ENCODE measurements around the gene KLHDC10.
"Not testable (repeated sequence)": the region's sequence is repeated elsewhere in the genome, so short reads cannot be mapped to it uniquely, and the experiment has no call there.

Gene KLHDC10

DNA sequence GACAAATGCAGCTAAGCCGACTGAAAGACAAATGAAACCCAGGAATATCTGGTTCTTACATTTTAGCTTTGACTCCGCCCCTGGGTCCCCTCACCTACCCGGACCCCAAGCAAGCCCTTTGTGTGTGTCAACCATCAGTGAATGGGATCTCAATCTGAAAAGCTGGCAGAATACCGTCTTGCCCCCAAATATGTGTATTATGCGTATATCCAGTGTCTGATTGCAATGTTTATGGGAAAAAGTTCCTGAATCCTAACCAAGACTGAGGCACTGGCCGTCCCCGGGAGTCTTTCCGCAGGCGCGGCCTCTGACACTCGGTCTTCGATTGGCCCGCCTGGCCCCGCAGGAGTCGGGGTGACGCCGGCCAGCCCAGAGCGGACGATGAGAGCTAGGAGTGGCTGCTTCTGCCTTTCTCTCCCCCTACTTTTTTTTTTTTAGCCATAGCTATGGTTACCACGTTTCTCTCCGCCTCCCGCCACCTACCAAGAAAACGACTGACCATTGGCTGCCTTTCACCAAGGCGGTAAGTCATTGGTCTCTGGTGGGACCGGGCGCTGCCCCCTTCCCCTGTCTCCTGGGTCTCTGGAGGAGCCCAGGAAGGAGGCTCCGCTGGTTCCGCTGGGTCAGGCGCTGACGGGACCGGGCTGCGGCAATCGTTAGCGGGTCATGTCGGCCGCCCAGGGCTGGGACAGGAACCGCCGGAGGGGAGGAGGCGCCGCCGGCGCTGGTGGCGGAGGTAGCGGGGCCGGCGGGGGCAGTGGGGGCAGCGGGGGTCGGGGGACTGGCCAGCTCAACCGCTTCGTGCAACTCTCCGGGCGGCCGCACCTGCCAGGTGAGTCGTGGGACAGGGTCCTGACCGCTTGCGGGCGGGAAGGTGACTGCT, at the start of gene KLHDC10:
Gene KLHDC10 (plus strand): TSS at position 557 of the 883 bp plus-strand sequence. CDS start 110 bp downstream, at position 667.
- FAIRE-seq, result peak; percentile 98

DNA sequence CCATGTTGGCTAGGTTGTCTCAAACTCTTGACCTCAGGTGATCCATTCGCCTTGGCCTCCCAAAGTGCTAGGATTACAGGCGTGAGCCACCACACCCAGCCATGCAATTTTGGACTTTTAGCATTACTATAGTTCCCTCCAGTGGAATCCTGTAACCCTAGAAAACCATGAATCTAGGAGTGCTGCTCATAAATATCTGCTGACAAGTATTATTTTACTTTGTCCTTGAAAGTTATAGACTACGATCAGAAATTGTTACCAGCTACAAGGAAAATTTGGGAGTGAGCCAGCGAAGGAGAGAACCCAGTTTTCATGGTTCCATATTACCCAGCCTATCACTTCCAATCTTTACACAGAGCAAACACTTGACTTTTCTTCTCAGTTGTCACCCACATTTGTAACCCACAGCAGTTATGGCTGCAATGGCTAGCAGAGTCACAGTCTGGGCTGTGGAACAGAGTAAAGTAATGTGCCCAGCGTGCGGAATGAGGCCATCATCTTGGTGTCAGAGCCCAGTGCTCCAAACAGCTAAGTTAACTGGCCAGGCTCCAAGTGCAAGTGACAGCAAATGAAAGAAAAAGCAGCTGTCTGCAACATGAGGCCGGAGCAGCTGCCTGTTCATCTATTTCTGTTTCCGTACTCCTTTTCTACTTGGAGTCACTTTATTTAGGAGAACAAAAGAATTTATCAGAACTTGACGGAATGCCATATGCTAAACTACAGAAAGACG, 49.1 kb upstream of the KLHDC10 start:
- no peak for FAIRE-seq

DNA sequence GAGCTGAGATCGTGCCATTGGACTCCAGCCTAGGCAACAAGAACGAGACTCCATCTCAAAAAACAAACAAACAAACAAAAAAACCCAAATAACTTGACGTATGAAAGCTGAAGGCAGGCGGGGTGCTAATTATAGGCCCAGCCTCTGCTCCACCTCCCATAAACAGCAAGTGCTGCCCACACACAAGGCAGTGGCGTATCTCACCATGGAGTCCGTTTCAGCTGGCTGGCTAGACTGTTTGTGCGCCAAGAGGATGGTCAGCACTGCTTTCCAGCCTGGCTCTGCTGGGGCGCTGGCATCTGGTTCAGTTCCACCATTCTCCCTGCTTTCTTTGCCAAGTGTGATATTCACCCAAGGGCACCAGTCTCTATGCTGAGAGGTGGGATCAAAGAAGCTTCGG, 48.2 kb upstream of the KLHDC10 start:
- FAIRE-seq, result no peak

GRCh38 chr7:130022623-130023175, 47.6 kb upstream of the KLHDC10 start:
- no peak for FAIRE-seq

- FAIRE-seq, result no peak
Measured at GRCh38 chr7:130024390-130024789, 45.9 kb upstream of the KLHDC10 start.

GRCh38 chr7:130032698-130033097, 37.6 kb upstream of the KLHDC10 start:
- no peak for FAIRE-seq

- FAIRE-seq, result peak; percentile 44
Measured at GRCh38 chr7:130037703-130038102, 32.6 kb upstream of the KLHDC10 start.

DNA sequence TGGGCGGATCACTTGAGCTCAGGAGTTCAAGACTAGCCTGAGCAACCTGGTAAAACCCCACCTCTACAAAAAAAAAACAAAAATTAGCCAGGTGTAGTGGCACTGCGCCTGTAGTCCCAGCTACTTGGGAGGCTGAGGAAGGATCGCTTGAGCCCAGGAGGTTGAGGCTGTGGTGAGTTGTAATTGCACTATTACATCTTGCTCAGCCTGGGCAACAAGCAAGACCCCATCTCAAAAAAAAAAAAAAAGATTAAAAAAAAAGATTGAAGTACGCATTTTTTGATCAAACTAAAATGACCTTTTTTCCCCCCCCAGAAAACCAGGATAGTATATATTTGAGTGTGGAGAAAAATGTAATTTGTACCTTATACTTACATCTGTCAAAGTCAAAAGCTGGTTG, 29.8 kb upstream of the KLHDC10 start:
- FAIRE-seq, result no peak

GRCh38 chr7:130047831-130048230, 22.5 kb upstream of the KLHDC10 start:
- no peak for FAIRE-seq

DNA sequence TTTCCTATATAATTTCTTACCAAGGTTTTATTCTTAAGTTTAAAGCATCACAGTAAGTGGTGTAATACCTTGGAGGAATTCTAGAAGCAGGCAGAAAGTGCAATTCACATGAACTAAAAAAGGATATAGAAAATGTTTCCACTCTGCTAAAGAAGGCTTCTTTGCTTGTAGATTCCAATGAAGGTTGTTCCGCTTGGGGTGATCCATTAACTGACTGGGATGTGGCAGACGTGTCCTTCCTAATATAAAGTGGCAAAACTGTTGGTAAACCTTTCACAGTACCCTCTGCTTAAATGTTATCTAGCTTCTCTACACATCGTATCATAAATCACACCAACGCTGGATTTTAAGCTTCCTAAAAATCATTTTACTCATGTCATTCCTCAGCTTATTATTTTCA, 21.4 kb upstream of the KLHDC10 start:
- FAIRE-seq, result no peak

DNA sequence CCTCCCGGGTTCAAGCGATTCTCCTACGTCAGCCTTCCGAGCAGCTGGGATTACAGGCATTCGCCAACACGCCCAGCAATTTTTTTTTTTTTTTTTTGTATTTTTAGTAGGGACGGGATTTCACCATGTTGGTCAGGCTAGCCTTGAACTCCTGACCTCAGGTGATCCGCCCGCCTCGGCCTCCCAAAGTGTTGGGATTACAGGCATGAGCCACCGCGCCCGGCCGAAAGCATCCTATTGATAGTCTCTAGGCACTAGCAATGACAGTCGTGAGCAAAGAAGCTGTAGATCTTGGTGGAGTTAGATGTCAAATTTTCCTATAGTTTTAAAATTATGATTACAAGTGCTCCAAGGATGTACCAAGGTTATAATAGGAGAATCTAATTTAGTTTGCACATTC, 18.1 kb upstream of the KLHDC10 start:
- FAIRE-seq, result not testable (repeated sequence)

DNA sequence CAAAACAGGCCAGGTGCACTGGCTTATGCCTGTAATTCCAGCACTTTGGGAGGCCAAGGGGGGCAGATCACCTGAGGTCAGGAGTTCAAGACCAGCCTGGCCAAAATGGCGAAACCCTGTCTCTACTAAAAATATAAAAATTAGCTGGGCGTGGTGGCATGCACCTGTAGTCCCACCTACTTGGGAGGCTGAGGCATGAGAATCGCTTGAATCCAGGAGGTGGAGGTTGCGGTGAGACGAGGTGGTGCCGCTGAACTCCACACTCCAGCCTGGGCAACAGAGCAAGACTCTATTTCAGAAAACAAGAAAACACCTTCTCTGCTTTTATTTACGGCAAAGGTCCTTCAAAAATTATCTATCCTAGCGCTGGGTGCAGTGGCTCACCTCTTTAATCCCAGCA, 15.1 kb upstream of the KLHDC10 start:
- FAIRE-seq, result not testable (repeated sequence)

DNA sequence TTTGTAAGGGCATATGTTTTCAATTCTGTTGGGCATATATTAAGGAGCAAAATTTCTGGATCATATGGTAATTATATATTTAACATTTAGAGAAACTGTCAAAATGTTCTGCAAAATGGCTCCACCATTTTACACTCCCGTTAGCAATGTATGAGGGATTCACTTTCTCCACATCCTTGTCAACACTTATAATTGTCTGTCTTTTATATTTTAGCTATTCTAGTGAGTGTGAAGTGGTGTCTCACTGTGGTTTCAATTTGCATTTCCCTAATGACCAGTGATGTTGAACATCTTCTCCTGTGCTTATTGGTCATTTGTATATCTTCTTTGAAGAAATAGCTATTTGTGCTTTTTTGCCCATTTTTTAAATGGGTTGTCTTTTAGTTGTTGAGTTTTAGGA, 8.1 kb upstream of the KLHDC10 start:
- FAIRE-seq, result no peak

DNA sequence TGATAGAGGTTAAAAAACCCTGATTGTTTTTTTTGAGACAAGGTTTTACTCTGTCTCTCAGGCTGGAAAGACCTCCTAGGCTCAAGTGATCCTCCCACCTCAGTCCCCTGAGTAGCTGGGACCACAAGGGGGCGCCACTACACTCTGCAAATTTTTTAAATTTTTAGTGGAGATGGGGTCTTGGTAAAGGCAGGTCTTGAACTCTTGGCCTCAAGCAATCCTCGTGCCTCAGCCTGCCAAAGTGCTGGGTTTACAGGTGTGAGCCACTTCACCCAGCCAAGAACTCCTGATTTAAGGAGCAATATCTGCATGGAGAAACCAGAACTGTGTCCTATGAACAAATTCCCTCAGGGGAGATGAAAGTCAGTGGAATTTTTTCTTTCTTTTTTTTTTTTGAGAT, 7.3 kb upstream of the KLHDC10 start:
- FAIRE-seq, result no peak

DNA sequence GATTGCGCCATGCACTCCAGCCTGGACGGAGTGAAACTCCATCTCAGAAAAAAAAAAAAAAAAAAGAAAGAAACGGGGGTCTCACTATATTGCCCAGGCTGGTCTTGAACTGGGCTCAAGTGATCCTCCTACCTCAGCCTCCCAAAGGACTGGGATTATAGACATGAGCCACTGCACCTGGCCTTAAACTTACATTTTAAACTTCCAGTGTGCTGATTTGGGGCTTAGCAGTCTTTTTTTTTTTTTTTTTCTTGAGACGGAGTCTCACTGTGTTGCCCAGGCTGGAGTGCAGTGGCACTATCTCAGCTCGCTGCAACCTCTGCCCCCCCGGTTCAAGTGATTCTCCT, 5.8 kb upstream of the KLHDC10 start:
- not testable (repeated sequence) for FAIRE-seq

- no peak for FAIRE-seq
Measured at GRCh38 chr7:130065500-130066152, 4.7 kb upstream of the KLHDC10 start.

GRCh38 chr7:130069179-130069977, 956 bp upstream of the KLHDC10 start:
- FAIRE-seq, result no peak

DNA sequence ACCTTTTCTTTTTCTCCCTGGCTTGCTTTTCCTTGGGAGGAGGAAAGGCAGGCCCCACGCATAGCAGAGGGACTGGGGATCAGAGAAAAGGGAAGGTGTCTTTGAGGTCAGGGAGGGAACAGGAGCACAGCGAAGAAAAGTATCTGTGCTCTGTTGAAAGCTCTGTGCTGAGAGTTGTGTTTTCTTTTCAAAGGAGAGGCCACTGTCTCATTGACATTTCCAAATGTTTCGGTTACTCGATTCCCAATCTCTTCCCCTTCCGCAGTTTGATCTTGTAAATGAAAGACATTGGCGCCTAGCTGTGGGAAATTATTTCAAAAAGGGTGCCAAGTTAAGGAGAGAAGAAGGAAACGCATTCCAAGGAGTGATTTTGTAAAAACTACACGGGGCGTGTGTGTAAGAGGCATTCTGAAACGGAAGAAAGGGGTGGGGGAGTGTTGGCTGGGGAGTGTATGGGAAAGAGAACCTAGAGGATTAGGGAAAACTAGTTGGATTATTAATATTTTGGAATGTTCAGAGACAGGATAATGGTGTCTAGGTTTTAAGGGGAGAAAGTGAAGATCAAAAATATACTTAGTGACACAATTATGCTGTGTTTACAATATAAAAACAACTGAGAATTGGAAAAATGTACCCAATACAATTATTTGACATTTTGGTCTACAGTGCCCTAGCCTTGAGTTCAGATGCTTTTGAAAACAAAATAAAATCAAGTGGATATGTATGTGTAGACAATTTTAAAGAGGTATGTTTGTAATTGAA, 708 bp downstream of the KLHDC10 start:
- FAIRE-seq, result no peak

DNA sequence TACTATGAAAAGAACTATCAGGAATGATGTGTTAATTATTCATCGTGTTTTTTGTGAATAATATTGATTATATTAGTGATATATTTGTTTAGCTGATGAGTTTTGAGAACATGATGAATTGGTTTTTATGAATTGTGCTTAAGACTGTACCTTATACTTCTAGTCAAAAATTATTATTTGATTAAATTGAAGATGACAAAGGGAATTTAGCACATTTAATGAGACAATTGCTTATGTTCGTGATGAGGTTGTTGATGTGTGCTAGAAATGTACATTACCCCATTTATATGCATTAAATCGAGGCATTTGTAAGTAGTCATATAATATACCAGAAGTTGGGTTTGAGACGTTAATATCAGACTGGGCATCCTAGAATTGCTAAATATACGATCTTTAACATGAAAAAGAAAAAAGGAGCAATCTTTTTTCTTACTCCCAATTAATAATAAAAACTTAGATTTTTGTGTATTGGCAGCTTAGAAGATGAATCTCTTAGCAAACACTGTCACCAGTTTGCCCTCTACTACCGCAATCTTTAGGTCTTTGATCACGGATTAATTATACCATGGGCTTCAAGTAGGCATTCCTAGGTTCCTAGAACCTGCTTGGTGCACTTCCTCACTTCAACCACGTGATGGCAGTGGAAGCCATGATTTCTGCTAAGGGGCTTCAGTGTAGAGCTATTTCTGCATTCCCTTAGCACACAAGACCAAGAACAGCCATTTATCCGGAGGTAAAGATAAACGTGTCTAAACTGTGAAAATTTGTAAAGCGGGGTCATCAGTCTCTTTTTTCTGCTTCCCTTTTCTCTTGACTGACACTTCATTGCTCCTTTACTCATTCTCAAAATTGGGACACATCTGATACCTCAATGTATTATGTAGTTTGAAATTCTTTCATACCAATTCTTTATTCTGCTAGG, 1.6 kb downstream of the KLHDC10 start:
- FAIRE-seq, result peak; percentile 90

GRCh38 chr7:130079846-130080394, 9.6 kb downstream of the KLHDC10 start:
- FAIRE-seq, result no peak

Measured in G401.6 (cell line).